Neuronal stem cell (in vitro differentiated cells): Measurements from ENCODE around the gene CA5A.
"Not testable (repeated sequence)": the region's sequence is repeated elsewhere in the genome, so short reads cannot be mapped to it uniquely, and the experiment has no call there.

Experiments used
- DNase-seq: peaks from one replicate; pipeline ENCODE4 v3.0.0-alpha.2; 2013; ENCODE audit warnings: low spot score
- H2AFZ ChIP-seq: one replicate; pipeline ENCODE4 v1.6.1; 2013; ENCODE audit warnings: mild to moderate bottlenecking, low read length, inconsistent platforms
- H2AK5ac ChIP-seq: 2 replicates; pipeline ENCODE4 v1.6.1; 2013; ENCODE audit warnings: low read depth, mild to moderate bottlenecking, inconsistent platforms, low read length, moderate library complexity, mixed read lengths
- H2BK120ac ChIP-seq: 2 replicates; pipeline ENCODE4 v1.6.1; 2013; ENCODE audit warnings: low read depth, mild to moderate bottlenecking, inconsistent platforms, low read length, moderate library complexity, mixed read lengths
- H2BK12ac ChIP-seq: one replicate; pipeline ENCODE4 v1.6.1; 2013; ENCODE audit warnings: low read length, inconsistent platforms
- H2BK15ac ChIP-seq: 2 replicates; pipeline ENCODE4 v1.6.1; 2013; ENCODE audit warnings: mild to moderate bottlenecking, low read length, inconsistent platforms, mixed read lengths
- H2BK5ac ChIP-seq: one replicate; pipeline ENCODE4 v1.6.1; 2013; ENCODE audit warnings: inconsistent platforms, mild to moderate bottlenecking, low read length, moderate library complexity
- H3K14ac ChIP-seq: one replicate; pipeline ENCODE4 v1.6.1; 2013; ENCODE audit warnings: low read length, inconsistent platforms
- H3K18ac ChIP-seq: 2 replicates; pipeline ENCODE4 v1.6.1; 2013; ENCODE audit warnings: low read length, inconsistent platforms
- H3K23ac ChIP-seq: 2 replicates; pipeline ENCODE4 v1.6.1; 2013; ENCODE audit warnings: low read depth, mild to moderate bottlenecking, mixed read lengths, low read length, inconsistent platforms; ENCODE audit not compliant: poor library complexity
- H3K27ac ChIP-seq: replicated peaks from 3 replicates; pipeline ENCODE4 v1.5.1; 2013; ENCODE audit warnings: low read length, inconsistent platforms
- H3K27me3 ChIP-seq, 3 experiments: 2 replicates each; pipeline ENCODE4 v1.6.1; 2013; ENCODE audit warnings: low read length in 3 of 3, mild to moderate bottlenecking in 2 of 3, inconsistent platforms in 1 of 3, low read depth in 1 of 3, mixed read lengths in 1 of 3, moderate library complexity in 1 of 3; ENCODE audit not compliant: control insufficient read depth in 3 of 3, insufficient read depth in 3 of 3
- H3K36me3 ChIP-seq, 2 donors: replicated peaks in 1 of 2; 2 replicates each; pipeline ENCODE4 v1.6.1; 2013; ENCODE audit warnings: low read length in 2 of 2; ENCODE audit not compliant: control insufficient read depth in 2 of 2, insufficient read depth in 2 of 2
- H3K4ac ChIP-seq: 2 replicates; pipeline ENCODE4 v1.6.1; 2013; ENCODE audit warnings: inconsistent platforms, mild to moderate bottlenecking, low read length, moderate library complexity
- H3K4me1 ChIP-seq, 2 donors: 1 replicate in 1 of 2; 2 replicates in 1 of 2; pipeline ENCODE4 v1.6.1; 2013; ENCODE audit warnings: low read length in 2 of 2, low read depth in 1 of 2; ENCODE audit not compliant: control insufficient read depth in 2 of 2, insufficient read depth in 1 of 2
- H3K4me2 ChIP-seq: one replicate; pipeline ENCODE4 v1.6.1; 2013; ENCODE audit warnings: mild to moderate bottlenecking, low read length, inconsistent platforms; ENCODE audit not compliant: insufficient read depth, poor library complexity, severe bottlenecking
- H3K4me3 ChIP-seq, 2 donors: 2 replicates each; pipeline ENCODE4 v1.5.1; 2013; ENCODE audit warnings: low read length in 2 of 2, mild to moderate bottlenecking in 2 of 2, inconsistent platforms in 1 of 2, moderate library complexity in 1 of 2
- H3K79me1 ChIP-seq: one replicate; pipeline ENCODE4 v1.6.1; 2013; ENCODE audit warnings: low read depth, mild to moderate bottlenecking, inconsistent platforms, low read length, moderate library complexity
- H3K9ac ChIP-seq: one replicate; pipeline ENCODE4 v1.6.1; 2013; ENCODE audit warnings: mild to moderate bottlenecking, low read depth, low read length, inconsistent platforms; ENCODE audit not compliant: poor library complexity
- H3K9me3 ChIP-seq, 2 donors: replicated peaks in 1 of 2; 2 replicates each; pipeline versions ENCODE3 to v1.6.1; 2013; ENCODE audit warnings: low read length in 2 of 2, mild to moderate bottlenecking in 2 of 2, inconsistent platforms in 1 of 2, low read depth in 1 of 2, mixed read lengths in 1 of 2, moderate library complexity in 1 of 2; ENCODE audit not compliant: control insufficient read depth in 2 of 2, insufficient read depth in 1 of 2
- H4K8ac ChIP-seq: one replicate; pipeline ENCODE4 v1.6.1; 2013; ENCODE audit warnings: low read depth, mild to moderate bottlenecking, inconsistent platforms, low read length, moderate library complexity
- H4K91ac ChIP-seq: one replicate; pipeline ENCODE4 v1.6.1; 2013; ENCODE audit warnings: low read length, low read depth, mild to moderate bottlenecking, inconsistent platforms; ENCODE audit not compliant: poor library complexity
- WGBS, 2 donors: extraction: QIAGEN DNeasy Blood & Tissue Kit; methylation state at CpG; one replicate each; pipeline ENCODE4 v1.1.7; 2013; ENCODE audit warnings: missing lambda C conversion rate in 2 of 2, mixed read lengths in 1 of 2; ENCODE audit not compliant: insufficient read length in 2 of 2, insufficient replicate concordance in 1 of 2; ENCODE audit errors: extremely low coverage in 2 of 2; 5-methylcytosine and 5-hydroxymethylcytosine counted together

The CA5A gene

DNA sequence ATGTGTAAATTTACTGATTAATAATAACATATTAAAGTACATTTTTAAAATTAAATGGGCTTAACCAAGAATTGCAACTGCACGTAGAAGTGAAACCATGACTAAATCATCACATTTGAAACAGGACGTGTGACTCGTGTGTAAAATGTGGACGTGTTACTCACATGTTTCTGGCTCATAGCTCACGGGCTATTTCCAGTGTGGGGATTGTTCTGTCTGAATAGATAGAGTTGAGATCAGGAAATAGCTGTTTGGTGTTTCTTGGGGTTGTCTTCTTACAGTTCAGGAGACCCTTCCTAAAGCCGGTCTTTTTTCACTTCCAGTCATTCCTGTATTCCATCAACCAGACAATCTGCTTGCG lies 47.4 kb upstream of the CA5A start:
- not testable (repeated sequence) for H3K9me3 ChIP-seq, H3K9ac ChIP-seq, H2BK12ac ChIP-seq, H3K18ac ChIP-seq, DNase-seq, H2BK120ac ChIP-seq, H2BK15ac ChIP-seq, H4K91ac ChIP-seq, H3K4me3 ChIP-seq, H3K4me1 ChIP-seq, H2AFZ ChIP-seq, H2AK5ac ChIP-seq, H4K8ac ChIP-seq, H3K4ac ChIP-seq, H3K27me3 ChIP-seq, H3K14ac ChIP-seq, H2BK5ac ChIP-seq, H3K27ac ChIP-seq, H3K23ac ChIP-seq, H3K79me1 ChIP-seq, H3K4me2 ChIP-seq
- peaks cover 5 to 15% of the 10 kb centered on the region in 2 donors for H3K36me3 ChIP-seq
- no CpG with 5 or more reads among the region's 7 CpGs for WGBS, 2 donors

DNA sequence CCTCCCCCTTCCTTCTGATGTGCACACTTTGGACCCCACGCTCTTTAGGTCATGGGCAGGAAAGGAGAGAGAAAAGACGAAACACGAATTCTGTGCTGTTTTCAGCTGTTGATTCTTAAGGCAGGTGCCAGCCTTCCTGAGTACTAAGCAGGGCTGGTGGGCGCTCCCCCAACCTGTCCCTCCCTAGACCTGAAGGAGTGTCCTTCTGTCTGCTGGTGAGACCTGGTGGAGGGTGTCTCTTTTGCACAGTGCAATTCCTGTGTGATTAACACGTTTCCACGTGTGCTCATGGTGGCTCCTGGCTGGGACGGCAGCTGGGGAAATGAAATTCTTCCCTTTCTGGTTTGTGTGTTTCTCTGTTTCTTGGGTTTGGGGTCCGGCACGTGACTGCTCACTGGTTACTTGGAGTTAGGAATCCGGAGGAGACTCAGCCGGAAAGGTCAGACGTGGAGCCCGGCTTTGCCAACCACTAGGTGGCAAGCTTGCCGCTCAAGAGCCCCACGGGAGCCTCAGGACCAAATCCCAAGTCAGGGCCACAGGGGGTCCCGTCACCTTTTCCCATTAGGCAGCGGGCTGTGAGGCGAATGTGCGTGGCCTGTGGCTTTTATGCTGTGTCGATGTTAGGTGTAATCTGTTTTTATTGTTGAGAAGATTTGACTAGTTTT lies 46.9 kb upstream of the CA5A start:
- H3K23ac ChIP-seq, H2BK5ac ChIP-seq, H2BK15ac ChIP-seq, DNase-seq, H3K9me3 ChIP-seq, H3K14ac ChIP-seq, H3K27ac ChIP-seq, H3K79me1 ChIP-seq, H3K4me1 ChIP-seq, H3K4me3 ChIP-seq, H2BK12ac ChIP-seq, H4K8ac ChIP-seq, H3K4ac ChIP-seq, H2AFZ ChIP-seq, H4K91ac ChIP-seq, H3K4me2 ChIP-seq, H3K27me3 ChIP-seq, H2AK5ac ChIP-seq, H2BK120ac ChIP-seq, H3K18ac ChIP-seq: not testable (repeated sequence)
- WGBS, 2 donors = no CpG with 5 or more reads among the region's 20 CpGs
- Histone ChIP-seq H3K36me3 (peaks cover 5 to 18% of the 10 kb centered on the region in 2 donors), H3K9ac (peak overlapping the region; percentile 24)

DNA sequence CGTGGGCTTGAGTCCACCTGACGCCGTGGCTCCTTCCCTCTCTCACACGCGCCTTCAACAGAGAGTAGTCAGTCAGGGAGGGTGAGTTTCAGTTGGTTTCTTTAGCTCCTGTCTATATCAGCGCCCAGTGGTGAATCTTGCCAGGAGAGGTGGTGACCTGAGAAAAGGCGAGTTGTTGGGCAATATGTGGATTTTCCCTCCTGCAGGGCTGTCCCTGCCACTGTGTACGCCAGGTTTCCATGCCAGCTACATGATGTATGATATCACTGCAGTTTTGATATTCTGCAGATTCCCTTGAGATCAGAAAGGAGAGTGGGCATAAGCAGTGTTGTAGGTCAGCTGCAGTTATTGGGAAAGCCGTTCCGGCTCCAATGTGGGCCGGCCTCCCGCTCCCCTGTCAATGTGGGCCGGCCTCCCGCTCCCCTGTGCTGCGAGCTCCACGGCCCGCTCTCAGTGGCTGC lies 46.3 kb upstream of the CA5A start:
- no peak overlapping the region for H3K4me2 ChIP-seq
- peak overlapping the region; percentile 24 for H3K9ac ChIP-seq
- WGBS, 2 donors = no CpG with 5 or more reads among the region's 17 CpGs
- H3K18ac ChIP-seq = no peak overlapping the region
- no peaks in the 10 kb centered on the region for H3K9me3 ChIP-seq
- H2BK12ac ChIP-seq = no peak overlapping the region
- no peak overlapping the region for H2BK15ac ChIP-seq
- peaks cover 8% of the 10 kb centered on the region for H3K79me1 ChIP-seq
- no peak overlapping the region for H3K14ac ChIP-seq
- no peak overlapping the region for H2BK5ac ChIP-seq
- no peak overlapping the region for H2AK5ac ChIP-seq
- no peak overlapping the region for H2AFZ ChIP-seq
- no peak for DNase-seq
- no peak overlapping the region for H4K91ac ChIP-seq
- no peak overlapping the region for H3K4ac ChIP-seq
- peaks cover 5 to 18% of the 10 kb centered on the region in 2 donors for H3K36me3 ChIP-seq
- H4K8ac ChIP-seq = no peak overlapping the region
- no peak overlapping the region for H3K4me3 ChIP-seq
- no peak overlapping the region for H3K27ac ChIP-seq
- H3K27me3 ChIP-seq = no peaks in the 10 kb centered on the region
- H3K4me1 ChIP-seq = no peaks in the 10 kb centered on the region
- no peak overlapping the region for H3K23ac ChIP-seq
- no peak overlapping the region for H2BK120ac ChIP-seq

- not testable (repeated sequence) for DNase-seq, H3K27ac ChIP-seq, H3K23ac ChIP-seq, H2BK120ac ChIP-seq, H3K4me1 ChIP-seq, H2AK5ac ChIP-seq, H2BK12ac ChIP-seq, H4K91ac ChIP-seq, H2BK15ac ChIP-seq, H3K79me1 ChIP-seq, H3K9me3 ChIP-seq, H3K27me3 ChIP-seq, H3K4ac ChIP-seq, H2AFZ ChIP-seq, H3K9ac ChIP-seq, H3K14ac ChIP-seq, H2BK5ac ChIP-seq, H3K18ac ChIP-seq, H3K4me2 ChIP-seq, H4K8ac ChIP-seq, H3K4me3 ChIP-seq
- WGBS, 2 donors = no CpG with 5 or more reads among the region's 4 CpGs
- peaks cover 5 to 18% of the 10 kb centered on the region in 2 donors for H3K36me3 ChIP-seq
These were observed 45.0 kb upstream of the CA5A start for GRCh38 chr16:87981376-87981775.
